Epithelial cell of esophagus (primary cell): ENCODE data around the gene SLC66A1.
A peak's percentile ranks its signal among the peaks of the same experiment; 100 is the strongest.

Source experiments
- DNase-seq: peaks from one replicate; pipeline ENCODE4 v3.0.0; 2010; ENCODE audit warnings: low read depth
- H3K4me3 ChIP-seq: 2 replicates; pipeline ENCODE4 v1.5.1; 2011; ENCODE audit warnings: mild to moderate bottlenecking, low read length, control low read depth
- TF ChIP-seq, protein P1 (sequence below): IDR thresholded peaks from 2 replicates; pipeline ENCODE4 v1.5.1; 2011; ENCODE audit warnings: low read depth, mild to moderate bottlenecking, low read length, control low read depth, inconsistent platforms; ENCODE audit not compliant: insufficient read depth; ENCODE audit errors: missing control alignments

Gene SLC66A1

GRCh38 chr1:19359357-19359756, 47.2 kb downstream of the SLC66A1 start:
- H3K4me3 ChIP-seq = no peak overlapping the region
- no peak for DNase-seq

GRCh38 chr1:19360016-19360415, 47.9 kb downstream of the SLC66A1 start:
- no peak for DNase-seq
- no peak overlapping the region for H3K4me3 ChIP-seq
- TF ChIP-seq, protein P1, sequence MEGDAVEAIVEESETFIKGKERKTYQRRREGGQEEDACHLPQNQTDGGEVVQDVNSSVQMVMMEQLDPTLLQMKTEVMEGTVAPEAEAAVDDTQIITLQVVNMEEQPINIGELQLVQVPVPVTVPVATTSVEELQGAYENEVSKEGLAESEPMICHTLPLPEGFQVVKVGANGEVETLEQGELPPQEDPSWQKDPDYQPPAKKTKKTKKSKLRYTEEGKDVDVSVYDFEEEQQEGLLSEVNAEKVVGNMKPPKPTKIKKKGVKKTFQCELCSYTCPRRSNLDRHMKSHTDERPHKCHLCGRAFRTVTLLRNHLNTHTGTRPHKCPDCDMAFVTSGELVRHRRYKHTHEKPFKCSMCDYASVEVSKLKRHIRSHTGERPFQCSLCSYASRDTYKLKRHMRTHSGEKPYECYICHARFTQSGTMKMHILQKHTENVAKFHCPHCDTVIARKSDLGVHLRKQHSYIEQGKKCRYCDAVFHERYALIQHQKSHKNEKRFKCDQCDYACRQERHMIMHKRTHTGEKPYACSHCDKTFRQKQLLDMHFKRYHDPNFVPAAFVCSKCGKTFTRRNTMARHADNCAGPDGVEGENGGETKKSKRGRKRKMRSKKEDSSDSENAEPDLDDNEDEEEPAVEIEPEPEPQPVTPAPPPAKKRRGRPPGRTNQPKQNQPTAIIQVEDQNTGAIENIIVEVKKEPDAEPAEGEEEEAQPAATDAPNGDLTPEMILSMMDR = no peak

More at GRCh38 chr1:19359357-19359756, 47.2 kb downstream of the SLC66A1 start:
- TF ChIP-seq, protein P1 = no peak

- H3K4me3 ChIP-seq = no peak overlapping the region
- DNase-seq = no peak
- TF ChIP-seq, protein P1 = no peak
These were observed 48.3 kb downstream of the SLC66A1 start for GRCh38 chr1:19360432-19360831.

DNA sequence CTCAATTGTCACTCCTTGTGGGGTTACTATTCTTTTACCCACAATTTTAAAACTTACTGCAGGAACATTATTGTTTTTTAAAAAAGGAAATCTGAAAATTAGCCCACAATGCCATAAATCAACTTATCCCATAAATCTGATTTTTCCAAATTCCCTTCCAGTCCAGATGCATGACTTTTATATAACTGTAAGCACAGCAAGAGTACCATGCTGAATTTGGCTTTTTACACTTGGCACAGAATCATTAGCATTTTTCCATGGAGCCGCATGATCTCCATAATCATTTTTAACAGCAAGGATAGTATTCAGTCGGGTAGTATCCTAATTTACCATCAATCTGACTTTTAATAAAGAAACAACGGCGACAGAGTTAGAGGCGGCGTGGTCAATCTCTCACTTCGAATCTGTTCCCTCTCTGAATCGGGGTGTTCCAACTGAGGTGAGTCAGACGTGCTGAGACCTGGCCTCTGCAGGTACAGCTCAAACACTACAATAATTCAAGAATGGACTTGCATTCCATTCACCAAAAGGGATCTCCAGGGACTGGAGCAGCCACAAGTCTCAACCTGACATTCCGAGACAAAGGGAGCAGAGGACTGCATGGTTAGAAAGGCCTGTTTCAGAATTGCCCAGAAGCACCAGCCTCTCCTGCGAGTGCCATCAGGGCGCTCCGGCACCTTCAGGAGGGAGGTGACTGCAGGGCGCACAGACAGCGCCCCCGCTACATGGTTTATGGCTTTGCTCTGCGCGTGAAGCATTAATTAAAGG, 48.9 kb downstream of the SLC66A1 start:
- H3K4me3 ChIP-seq = no peak overlapping the region
- TF ChIP-seq, protein P1 = peak; percentile 5
- DNase-seq = peak; percentile 98

- TF ChIP-seq, protein P1 = no peak
- no peak overlapping the region for H3K4me3 ChIP-seq
- peak; percentile 77 for DNase-seq
These were observed 49.6 kb downstream of the SLC66A1 start for GRCh38 chr1:19361611-19362147.

DNA sequence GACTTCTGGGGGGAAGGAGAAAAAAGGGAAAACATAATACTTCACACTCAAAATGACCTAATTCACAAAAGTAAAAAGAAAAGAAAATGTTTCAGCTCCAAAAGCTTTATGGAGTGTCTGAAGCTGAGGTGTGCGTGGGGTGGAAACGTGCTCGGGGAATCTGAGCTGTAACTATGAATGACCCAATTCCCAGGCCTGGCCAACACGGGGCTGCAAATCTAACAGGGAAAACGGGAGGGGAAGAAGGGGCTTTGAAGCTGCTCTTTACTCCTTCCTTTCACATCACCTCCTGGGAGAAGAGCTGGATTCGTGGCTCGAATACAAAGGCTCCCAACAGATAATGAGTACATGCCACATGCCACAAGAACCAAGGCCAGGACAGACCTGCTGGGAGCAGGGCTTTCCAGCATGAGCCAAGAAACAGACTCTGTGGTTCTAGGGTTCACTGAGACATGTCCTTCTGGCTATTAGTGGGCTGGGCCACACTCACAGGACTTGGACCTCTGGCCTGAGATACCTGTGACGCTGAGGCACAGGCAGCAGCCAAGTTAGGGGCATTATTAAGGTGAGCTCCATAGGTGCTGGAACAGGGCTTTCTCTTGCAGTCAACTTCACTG, 51.5 kb downstream of the SLC66A1 start:
- no peak overlapping the region for H3K4me3 ChIP-seq
- TF ChIP-seq, protein P1 = no peak
- DNase-seq = no peak
